Gastrocnemius medialis (tissue), 4 donors: ENCODE results near the gene CLDND2. TPM values are rescaled to one million over a fixed set of nuclear protein-coding genes. Genes with fewer than 3 reads are reported as not detected.

ENCODE experiments used
- ATAC-seq, 2 donors: fragments of 150-250 bp; one replicate each; pipeline ENCODE4 v1.9.1; 2016
- DNase-seq, 2 donors: peaks; one replicate each; pipeline ENCODE4 v3.0.0-alpha.2; 2019
- H3K27ac ChIP-seq, 4 donors: fragments of 200-600 bp; sonication (generic); 1 replicate in 1 of 4; 2 replicates in 3 of 4; pipeline ENCODE4 v1.5.1; 2016 to 2018; ENCODE audit warnings: mild to moderate bottlenecking in 2 of 4, moderate library complexity in 1 of 4
- H3K27me3 ChIP-seq, 3 donors: fragments of 200-600 bp; sonication (generic) in 2 of 3; 1 replicate in 1 of 3; 2 replicates in 2 of 3; pipeline versions ENCODE4 v1.5.1 to v1.6.0; 2016 to 2019; ENCODE audit warnings: mild to moderate bottlenecking in 1 of 3, moderate library complexity in 1 of 3
- H3K36me3 ChIP-seq, 2 donors: fragments of 200-600 bp; sonication (generic) in 1 of 2; one replicate each; pipeline ENCODE4 v1.5.1; 2017 to 2018
- H3K4me1 ChIP-seq, 2 donors: fragments of 200-600 bp; sonication (generic) in 1 of 2; one replicate each; pipeline ENCODE4 v1.5.1; 2016 to 2017; ENCODE audit warnings: mild to moderate bottlenecking in 2 of 2
- H3K4me3 ChIP-seq, 4 donors: fragments of 200-600 bp; sonication (generic) in 3 of 4; 1 replicate in 1 of 4; 2 replicates in 3 of 4; pipeline ENCODE4 v1.5.1; 2016 to 2019; ENCODE audit warnings: mild to moderate bottlenecking in 2 of 4
- H3K9me3 ChIP-seq, 3 donors: fragments of 200-600 bp; sonication (generic) in 2 of 3; 1 replicate in 1 of 3; 2 replicates in 2 of 3; pipeline ENCODE4 v1.5.1; 2016 to 2019
- POLR2A ChIP-seq, 2 donors: fragments of 450-650 bp; IDR thresholded peaks; one replicate each; pipeline ENCODE4 v1.6.1; 2017; ENCODE audit warnings: antibody characterized with exemption in 2 of 2, mild to moderate bottlenecking in 2 of 2, moderate library complexity in 2 of 2
- in situ Hi-C, 4 donors: fragments of 200-750 bp; cut with MboI; loops; one replicate each; pipeline versions ENCODE4 v1.15.0 to v1.8.0; 2017; ENCODE audit warnings: low sequenced_read_pairs in 4 of 4
- intact Hi-C: fragments of 100-400 bp; cut with DNase I; formaldehyde crosslinking; loops from one replicate; pipeline ENCODE4 v1.15.1; 2023; ENCODE audit warnings: low total_unique reads
- total RNA-seq, 4 donors: library from RNA; depleted of rRNA; stranded (reverse); fragments of >200 nt; gene quantifications; one replicate each; pipeline versions ENCODE4 v1.1.0 to v1.2.3, GENCODE V29; 2016
- TF ChIP-seq, protein P1 (sequence below), 5 experiments: fragments of 450-650 bp in 3 of 5; fragments of 200-600 bp in 2 of 5; sonication (generic) in 2 of 5; IDR thresholded peaks in 4 of 5; conservative IDR thresholded peaks in 1 of 5; 1 replicate in 4 of 5; 2 replicates in 1 of 5; pipeline ENCODE4 v1.5.1; 2016 to 2019; ENCODE audit warnings: antibody characterized with exemption in 5 of 5, mild to moderate bottlenecking in 3 of 5, moderate library complexity in 3 of 5

The CLDND2 gene
- total RNA-seq, 4 donors from 2014 or later: not detected

DNA sequence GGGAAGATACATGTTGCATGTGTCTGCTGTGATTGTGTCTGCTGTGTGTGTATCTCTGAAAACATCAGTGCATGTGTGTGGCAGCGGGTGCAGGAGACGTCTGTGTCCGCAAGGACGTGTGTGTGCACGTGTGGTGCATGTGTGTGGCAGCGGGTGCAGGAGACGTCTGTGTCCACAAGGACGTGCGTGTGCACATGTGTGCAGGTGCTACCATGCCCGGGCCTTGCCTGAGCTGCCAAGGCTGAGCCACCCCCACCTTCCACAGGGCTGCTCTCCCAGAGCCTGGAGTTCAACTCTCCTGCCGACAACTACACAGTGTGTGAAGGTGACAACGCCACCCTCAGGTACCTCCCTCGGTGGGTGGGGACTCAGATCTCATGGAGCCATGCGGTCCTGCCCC lies 47.0 kb downstream of the CLDND2 start:
- Histone ChIP-seq H3K36me3 (no peaks in the 10 kb centered on the region), H3K27me3 (peaks cover 12 to 21% (median 15%) of the 10 kb centered on the region in 3 donors), H3K9me3 (no peaks in the 10 kb centered on the region), H3K27ac (no peak overlapping the region), H3K4me3 (no peak overlapping the region), H3K4me1 (no peaks in the 10 kb centered on the region)
- DNase-seq (no peak), ATAC-seq (no peak)
- intact Hi-C loops (no loop called here), in situ Hi-C loops (no loop called here)
- TF ChIP-seq, protein P1, sequence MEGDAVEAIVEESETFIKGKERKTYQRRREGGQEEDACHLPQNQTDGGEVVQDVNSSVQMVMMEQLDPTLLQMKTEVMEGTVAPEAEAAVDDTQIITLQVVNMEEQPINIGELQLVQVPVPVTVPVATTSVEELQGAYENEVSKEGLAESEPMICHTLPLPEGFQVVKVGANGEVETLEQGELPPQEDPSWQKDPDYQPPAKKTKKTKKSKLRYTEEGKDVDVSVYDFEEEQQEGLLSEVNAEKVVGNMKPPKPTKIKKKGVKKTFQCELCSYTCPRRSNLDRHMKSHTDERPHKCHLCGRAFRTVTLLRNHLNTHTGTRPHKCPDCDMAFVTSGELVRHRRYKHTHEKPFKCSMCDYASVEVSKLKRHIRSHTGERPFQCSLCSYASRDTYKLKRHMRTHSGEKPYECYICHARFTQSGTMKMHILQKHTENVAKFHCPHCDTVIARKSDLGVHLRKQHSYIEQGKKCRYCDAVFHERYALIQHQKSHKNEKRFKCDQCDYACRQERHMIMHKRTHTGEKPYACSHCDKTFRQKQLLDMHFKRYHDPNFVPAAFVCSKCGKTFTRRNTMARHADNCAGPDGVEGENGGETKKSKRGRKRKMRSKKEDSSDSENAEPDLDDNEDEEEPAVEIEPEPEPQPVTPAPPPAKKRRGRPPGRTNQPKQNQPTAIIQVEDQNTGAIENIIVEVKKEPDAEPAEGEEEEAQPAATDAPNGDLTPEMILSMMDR (IDR thresholded peaks at IDR 0.05 in 4 of 5, conservative IDR thresholded peaks at IDR 0.05 in 1 of 5): no peak
- TF ChIP-seq POLR2A (IDR thresholded peaks at IDR 0.05): no peak

DNA sequence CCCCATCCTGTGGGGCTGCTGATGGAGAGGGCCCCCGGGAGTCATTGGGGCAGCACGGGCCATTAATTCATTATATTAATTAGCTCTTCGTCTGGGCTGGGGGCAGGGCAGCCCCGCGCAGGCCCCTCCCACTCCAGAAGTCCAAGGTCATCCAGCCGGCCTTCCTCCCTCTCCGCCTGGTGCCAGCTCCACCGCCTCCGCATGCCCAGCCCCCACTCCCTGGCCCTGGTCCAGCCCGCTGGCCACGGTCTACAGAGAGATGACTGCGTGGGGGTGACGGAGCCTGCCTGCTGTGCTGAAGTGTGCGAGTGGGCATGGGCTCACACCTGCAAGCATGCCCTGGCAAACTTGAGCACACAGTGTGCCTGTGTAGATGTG lies 48.5 kb downstream of the CLDND2 start:
- ATAC-seq (no peak), DNase-seq (no peak)
- Histone ChIP-seq H3K4me3 (no peak overlapping the region), H3K4me1 (no peaks in the 10 kb centered on the region), H3K36me3 (no peaks in the 10 kb centered on the region), H3K9me3 (no peaks in the 10 kb centered on the region), H3K27ac (no peak overlapping the region), H3K27me3 (peaks cover 0 to 9% (median 4%) of the 10 kb centered on the region in 3 donors)
- TF ChIP-seq, protein P1 (IDR thresholded peaks at IDR 0.05 in 4 of 5, conservative IDR thresholded peaks at IDR 0.05 in 1 of 5): no peak
- TF ChIP-seq POLR2A (IDR thresholded peaks at IDR 0.05): no peak
- in situ Hi-C loops (no loop called here), intact Hi-C loops (no loop called here)

DNA sequence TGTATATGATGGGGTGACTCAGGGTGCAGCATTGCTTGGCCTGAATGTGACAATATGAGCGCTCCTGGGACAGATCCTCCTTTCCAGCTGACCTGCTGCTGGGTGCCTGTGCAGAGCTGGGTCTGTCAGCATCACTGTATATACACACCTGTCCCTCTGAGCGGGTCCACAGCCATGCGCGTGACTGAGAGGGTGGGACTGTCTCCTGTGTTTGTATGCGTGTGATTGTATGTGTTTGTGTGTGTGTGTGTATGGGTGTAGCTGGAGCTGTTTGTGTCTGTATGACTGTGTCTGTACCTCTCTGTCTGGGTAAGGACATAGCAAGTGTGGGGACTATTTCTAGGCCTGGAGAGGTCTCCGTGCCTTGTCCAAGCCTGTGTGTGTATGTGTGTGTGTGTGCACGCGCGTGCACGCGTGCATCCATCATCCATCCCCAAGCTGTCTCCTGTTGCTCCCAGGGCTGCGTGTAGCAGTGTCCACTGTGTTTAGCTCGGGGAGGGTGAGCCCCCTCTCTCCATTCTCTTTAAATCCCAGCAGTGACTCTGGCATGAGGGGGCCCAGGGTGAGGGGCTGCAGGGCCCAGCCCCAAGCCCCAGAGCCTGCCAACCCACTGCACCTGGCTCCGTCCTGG lies 49.0 kb downstream of the CLDND2 start:
- ATAC-seq (no peak), DNase-seq (no peak)
- intact Hi-C loops: no loop called here
- no peaks in the 10 kb centered on the region for H3K9me3 ChIP-seq
- H3K4me3 ChIP-seq: no peak overlapping the region
- TF ChIP-seq, protein P1 (IDR thresholded peaks at IDR 0.05 in 4 of 5, conservative IDR thresholded peaks at IDR 0.05 in 1 of 5): no peak
- TF ChIP-seq POLR2A (IDR thresholded peaks at IDR 0.05): no peak
- H3K4me1 ChIP-seq: no peaks in the 10 kb centered on the region
- in situ Hi-C loops: no loop called here
- peaks cover 0 to 9% (median 4%) of the 10 kb centered on the region in 3 donors for H3K27me3 ChIP-seq
- no peak overlapping the region for H3K27ac ChIP-seq
- no peaks in the 10 kb centered on the region for H3K36me3 ChIP-seq

DNA sequence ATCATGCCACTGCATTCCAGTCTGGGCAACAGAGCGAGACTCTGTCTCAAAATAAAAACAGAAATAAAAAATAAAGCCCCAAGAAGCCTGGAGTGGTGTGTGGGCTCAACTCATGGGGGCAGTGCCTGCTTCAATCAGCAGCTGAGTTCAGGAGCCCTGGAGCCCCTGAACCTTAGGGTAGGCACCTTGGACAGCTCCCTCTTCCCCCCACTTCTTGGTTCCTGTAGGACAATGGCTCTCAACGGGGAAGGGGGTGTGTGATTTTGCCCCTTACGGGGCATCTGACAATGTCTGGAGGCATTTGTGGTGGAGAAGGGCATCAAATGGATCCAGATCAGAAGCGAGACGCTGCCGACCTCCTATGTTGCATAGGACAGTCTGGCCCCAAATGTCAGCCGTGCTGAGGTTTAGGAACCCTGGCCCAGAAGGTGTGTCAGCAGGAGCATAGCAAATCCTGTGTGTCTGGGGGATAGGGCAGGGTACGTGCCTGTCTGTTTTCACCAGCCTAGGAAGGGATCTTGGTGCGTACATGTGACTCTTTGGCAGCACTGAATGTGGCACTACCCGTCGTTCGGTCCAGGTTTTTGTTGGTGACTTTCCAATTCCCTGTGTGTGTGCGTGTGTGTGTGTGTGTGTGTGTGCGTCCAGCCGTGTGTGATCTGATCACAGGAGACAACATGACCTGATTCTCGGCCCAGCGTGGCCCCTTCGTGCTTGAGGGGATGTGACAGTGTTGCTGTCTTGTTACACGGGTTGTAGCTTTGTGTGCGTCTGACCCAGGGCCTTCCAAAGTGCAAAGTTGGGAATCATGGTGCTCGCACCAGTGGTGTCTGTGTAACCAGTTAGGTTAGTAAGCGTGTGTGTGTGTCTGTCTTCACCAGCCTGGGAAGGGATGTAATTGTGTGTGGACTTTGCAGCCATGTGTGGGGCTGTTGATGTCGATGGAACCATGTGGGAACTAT lies 49.8 kb downstream of the CLDND2 start:
- TF ChIP-seq POLR2A (IDR thresholded peaks at IDR 0.05): no peak
- TF ChIP-seq, protein P1 (IDR thresholded peaks at IDR 0.05 in 4 of 5, conservative IDR thresholded peaks at IDR 0.05 in 1 of 5): no peak
- Histone ChIP-seq H3K9me3 (no peaks in the 10 kb centered on the region), H3K27me3 (peaks cover 0 to 7% (median 0%) of the 10 kb centered on the region in 3 donors), H3K36me3 (no peaks in the 10 kb centered on the region), H3K4me3 (no peak overlapping the region), H3K4me1 (no peaks in the 10 kb centered on the region), H3K27ac (no peak overlapping the region)
- in situ Hi-C loops: no loop called here
- ATAC-seq: no peak
- no peak for DNase-seq
- intact Hi-C loops: no loop called here
